Natural killer cell treated with Interleukin-12 subunit alpha and Interleukin-12 subunit beta and Interleukin-15 and Interleukin-18, amount 100 ng/mL, for 72 hours (primary cell): ENCODE data around the gene DNAJC3. TPM values are rescaled to one million over a fixed set of nuclear protein-coding genes. Genes with fewer than 3 reads are reported as not detected.

Source experiments
- ATAC-seq, 2 donors: fragments of 150-1000 bp; cut with Tn5 transposase in 1 of 2; sonication (Bioruptor Pico), chemical (Tn5 transposase) in 1 of 2; 2 replicates each; pipeline ENCODE4 v1.10.0; 2021
- DNase-seq: peaks from one replicate; pipeline ENCODE4 v3.0.0; 2022; ENCODE audit warnings: low spot score
- H3K27ac Mint-ChIP-seq, 2 donors: 1 replicate in 1 of 2; 2 replicates in 1 of 2; pipeline ENCODE4 v1.8.0; 2022; ENCODE audit warnings: mixed read lengths in 2 of 2, mild to moderate bottlenecking in 1 of 2, moderate library complexity in 1 of 2
- H3K27me3 Mint-ChIP-seq, 2 donors: 1 replicate in 1 of 2; 2 replicates in 1 of 2; pipeline ENCODE4 v1.8.0; 2022; ENCODE audit warnings: mixed read lengths in 2 of 2
- H3K36me3 Mint-ChIP-seq: one replicate; pipeline ENCODE4 v1.8.0; 2022; ENCODE audit warnings: mixed read lengths
- H3K4me1 Mint-ChIP-seq, 2 donors: 1 replicate in 1 of 2; 2 replicates in 1 of 2; pipeline ENCODE4 v1.8.0; 2022; ENCODE audit warnings: low read depth in 2 of 2, mixed read lengths in 2 of 2, mild to moderate bottlenecking in 1 of 2
- H3K4me3 Mint-ChIP-seq: one replicate; pipeline ENCODE4 v1.8.0; 2022; ENCODE audit warnings: mixed read lengths
- H3K9me3 Mint-ChIP-seq: 2 replicates; pipeline ENCODE4 v1.8.0; 2022; ENCODE audit warnings: mixed read lengths
- total RNA-seq, 2 donors: library from RNA; stranded (reverse); gene quantifications; one replicate each; pipeline ENCODE4 v1.2.3, GENCODE V29; 2022

The DNAJC3 gene
- total RNA-seq, 2 donors from 2014 or later: 35.0 to 55.3 TPM

- ATAC-seq (no peak), DNase-seq (no peak)
- Mint-ChIP-seq H3K9me3 (peaks cover 7% of the 10 kb centered on the region), H3K36me3 (no peaks in the 10 kb centered on the region), H3K27me3 (peaks cover 7 to 9% of the 10 kb centered on the region in 2 donors), H3K4me3 (no peak overlapping the region), H3K27ac (no peak overlapping the region), H3K4me1 (no peaks in the 10 kb centered on the region)
These were observed 137.6 kb downstream of the DNAJC3 start for GRCh38 chr13:95814495-95814894.

- ATAC-seq (no peak), DNase-seq (no peak)
- Mint-ChIP-seq H3K9me3 (no peaks in the 10 kb centered on the region), H3K36me3 (no peaks in the 10 kb centered on the region), H3K27ac (no peak overlapping the region), H3K4me3 (no peak overlapping the region), H3K4me1 (no peaks in the 10 kb centered on the region), H3K27me3 (peaks cover 7 to 45% of the 10 kb centered on the region in 2 donors)
These were observed 145.4 kb downstream of the DNAJC3 start for GRCh38 chr13:95822303-95822702.

- H3K4me1 Mint-ChIP-seq: peaks cover 0 to 2% of the 10 kb centered on the region in 2 donors
- ATAC-seq: no peak
- H3K36me3 Mint-ChIP-seq: no peaks in the 10 kb centered on the region
- H3K4me3 Mint-ChIP-seq: no peak overlapping the region
- H3K9me3 Mint-ChIP-seq: no peaks in the 10 kb centered on the region
- H3K27me3 Mint-ChIP-seq: peaks cover 9 to 22% of the 10 kb centered on the region in 2 donors
- no peak for DNase-seq
- no peak overlapping the region for H3K27ac Mint-ChIP-seq
These were observed 156.2 kb downstream of the DNAJC3 start for GRCh38 chr13:95833126-95833525.

- Mint-ChIP-seq H3K27ac (no peak overlapping the region), H3K4me1 (peaks cover 0 to 2% of the 10 kb centered on the region in 2 donors), H3K27me3 (peaks cover 9 to 20% of the 10 kb centered on the region in 2 donors), H3K4me3 (no peak overlapping the region), H3K9me3 (no peaks in the 10 kb centered on the region), H3K36me3 (no peaks in the 10 kb centered on the region)
- ATAC-seq (no peak), DNase-seq (no peak)
These were observed 156.8 kb downstream of the DNAJC3 start for GRCh38 chr13:95833719-95834118.

GRCh38 chr13:95834134-95834765 is 157.3 kb downstream of the DNAJC3 start:
- Mint-ChIP-seq H3K27ac (no peak overlapping the region), H3K4me1 (peaks cover 0 to 2% of the 10 kb centered on the region in 2 donors)

GRCh38 chr13:95841894-95842293 is 165.0 kb downstream of the DNAJC3 start:
- H3K36me3 Mint-ChIP-seq: no peaks in the 10 kb centered on the region
- H3K27me3 Mint-ChIP-seq: peaks cover 10 to 14% of the 10 kb centered on the region in 2 donors
- ATAC-seq (no peak), DNase-seq (no peak)
- H3K4me1 Mint-ChIP-seq: no peaks in the 10 kb centered on the region
- H3K27ac Mint-ChIP-seq: no peak overlapping the region
- no peak overlapping the region for H3K4me3 Mint-ChIP-seq
- no peaks in the 10 kb centered on the region for H3K9me3 Mint-ChIP-seq

More at GRCh38 chr13:95834134-95834765, 157.3 kb downstream of the DNAJC3 start:
- peaks cover 11 to 22% of the 10 kb centered on the region in 2 donors for H3K27me3 Mint-ChIP-seq
- ATAC-seq (peak; percentile 72 to 76), DNase-seq (no peak)
- no peak overlapping the region for H3K4me3 Mint-ChIP-seq
- no peaks in the 10 kb centered on the region for H3K36me3 Mint-ChIP-seq
- H3K9me3 Mint-ChIP-seq: no peaks in the 10 kb centered on the region

- no peak overlapping the region for H3K4me3 Mint-ChIP-seq
- no peaks in the 10 kb centered on the region for H3K9me3 Mint-ChIP-seq
- ATAC-seq: no peak
- H3K27ac Mint-ChIP-seq: no peak overlapping the region
- DNase-seq: no peak
- H3K36me3 Mint-ChIP-seq: no peaks in the 10 kb centered on the region
- H3K4me1 Mint-ChIP-seq: no peaks in the 10 kb centered on the region
- peaks cover 12 to 14% of the 10 kb centered on the region in 2 donors for H3K27me3 Mint-ChIP-seq
These were observed 166.0 kb downstream of the DNAJC3 start for GRCh38 chr13:95842898-95843297.

Other genes starting within 250 kb of the DNAJC3 start
- gene CLDN10, start 124.4 kb upstream of the DNAJC3 start, total RNA-seq: not detected
- not detected for gene DZIP1, start 32.4 kb upstream of the DNAJC3 start, total RNA-seq